ENCODE data around the gene CHAMP1.
A peak's percentile ranks its signal among the peaks of the same experiment; 100 is the strongest.

CHAMP1 gene

GRCh38 chr13:114315074-114315785 lies 927 bp downstream of the CHAMP1 start:
- Histone ChIP-seq H2AFZ (ENCODE audit: low read length, unreplicated experiment) (no peak overlapping the region), H3K4me1 (ENCODE audit: control insufficient read depth, insufficient read depth, low read length, unreplicated experiment) (peaks cover 49% of the 10 kb centered on the region), H3K36me3 (ENCODE audit: insufficient read depth, low read length) (peaks cover 3% of the 10 kb centered on the region; the same call in 1 of the 2 replicates), H3K4me3 (ENCODE audit: low read depth, low read length) (peak overlapping the region; percentile 83), H3K79me2 (ENCODE audit: control insufficient read depth, insufficient read depth, low read length, unreplicated experiment) (peaks cover 56% of the 10 kb centered on the region), H3K27ac (ENCODE audit: low read depth, low read length) (peak overlapping the region; percentile 89), H3K27me3 (ENCODE audit: insufficient read depth, low read length) (no peaks in the 10 kb centered on the region)

- H3K4me3 ChIP-seq (ENCODE audit: low read depth, low read length) = no peak overlapping the region
- H3K27ac ChIP-seq (ENCODE audit: low read depth, low read length) = no peak overlapping the region
- H3K4me1 ChIP-seq (ENCODE audit: control insufficient read depth, insufficient read depth, low read length, unreplicated experiment) = peaks cover 29% of the 10 kb centered on the region
- H2AFZ ChIP-seq (ENCODE audit: low read length, unreplicated experiment) = no peak overlapping the region
- H3K27me3 ChIP-seq (ENCODE audit: insufficient read depth, low read length) = no peaks in the 10 kb centered on the region
- H3K36me3 ChIP-seq (ENCODE audit: insufficient read depth, low read length) = peaks cover 31% of the 10 kb centered on the region
- peaks cover 71% of the 10 kb centered on the region for H3K79me2 ChIP-seq (ENCODE audit: control insufficient read depth, insufficient read depth, low read length, unreplicated experiment)
These were observed 4.3 kb downstream of the CHAMP1 start for GRCh38 chr13:114318624-114319023.

- H3K27me3 ChIP-seq (ENCODE audit: insufficient read depth, low read length) = no peaks in the 10 kb centered on the region
- peaks cover 71% of the 10 kb centered on the region for H3K79me2 ChIP-seq (ENCODE audit: control insufficient read depth, insufficient read depth, low read length, unreplicated experiment)
- no peak overlapping the region for H2AFZ ChIP-seq (ENCODE audit: low read length, unreplicated experiment)
- H3K4me3 ChIP-seq (ENCODE audit: low read depth, low read length) = no peak overlapping the region
- H3K27ac ChIP-seq (ENCODE audit: low read depth, low read length) = peak overlapping the region; percentile 31
- peaks cover 27% of the 10 kb centered on the region for H3K4me1 ChIP-seq (ENCODE audit: control insufficient read depth, insufficient read depth, low read length, unreplicated experiment)
- H3K36me3 ChIP-seq (ENCODE audit: insufficient read depth, low read length) = peaks cover 40% of the 10 kb centered on the region
These were observed 5.2 kb downstream of the CHAMP1 start for GRCh38 chr13:114319441-114319913.

DNA sequence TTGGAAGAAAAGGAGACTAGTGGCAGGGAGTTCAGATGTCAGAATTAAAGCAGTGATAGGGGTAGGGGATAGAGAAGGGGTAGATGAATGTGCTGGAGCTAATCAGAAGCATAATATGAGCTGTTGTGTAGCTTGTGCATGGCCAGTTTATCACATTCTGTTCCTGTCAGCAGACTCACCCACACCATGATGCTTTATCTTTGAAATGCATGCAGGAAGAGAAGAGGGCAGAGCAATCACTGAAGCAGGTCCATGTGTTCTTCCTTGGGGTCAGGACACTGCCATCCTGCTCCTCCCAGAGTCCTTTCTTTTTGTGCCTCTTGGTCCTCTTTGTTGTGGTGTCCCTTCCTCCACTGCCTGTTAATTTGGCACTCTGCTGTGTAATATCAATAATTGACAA lies 5.8 kb downstream of the CHAMP1 start:
- Histone ChIP-seq H2AFZ (ENCODE audit: low read length, unreplicated experiment) (no peak overlapping the region), H3K4me1 (ENCODE audit: control insufficient read depth, insufficient read depth, low read length, unreplicated experiment) (peaks cover 27% of the 10 kb centered on the region), H3K36me3 (ENCODE audit: insufficient read depth, low read length) (peaks cover 45% of the 10 kb centered on the region), H3K27ac (ENCODE audit: low read depth, low read length) (no peak overlapping the region), H3K27me3 (ENCODE audit: insufficient read depth, low read length) (no peaks in the 10 kb centered on the region), H3K4me3 (ENCODE audit: low read depth, low read length) (no peak overlapping the region), H3K79me2 (ENCODE audit: control insufficient read depth, insufficient read depth, low read length, unreplicated experiment) (peaks cover 71% of the 10 kb centered on the region)

DNA sequence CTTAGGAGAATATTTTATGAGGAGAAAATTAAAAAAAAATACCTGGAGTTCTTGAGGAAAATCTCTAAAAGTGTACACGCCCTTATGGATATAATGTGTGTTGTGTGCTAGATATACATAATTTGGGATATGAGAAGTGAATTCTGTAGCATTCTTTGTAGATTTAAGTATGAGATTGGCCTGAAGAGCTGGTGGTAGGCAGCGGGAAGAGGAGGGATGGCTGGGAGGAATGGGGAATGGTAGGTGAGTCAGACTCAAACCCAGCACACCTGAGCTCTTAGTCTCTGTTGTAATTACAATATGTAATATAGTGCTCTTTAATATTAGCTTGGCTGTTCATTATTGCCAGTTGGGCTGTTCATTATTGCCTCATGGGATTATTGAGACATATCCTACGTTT lies 7.0 kb downstream of the CHAMP1 start:
- Histone ChIP-seq H3K79me2 (ENCODE audit: control insufficient read depth, insufficient read depth, low read length, unreplicated experiment) (peaks cover 62% of the 10 kb centered on the region), H3K27ac (ENCODE audit: low read depth, low read length) (no peak overlapping the region), H3K4me1 (ENCODE audit: control insufficient read depth, insufficient read depth, low read length, unreplicated experiment) (peaks cover 27% of the 10 kb centered on the region), H3K4me3 (ENCODE audit: low read depth, low read length) (no peak overlapping the region), H2AFZ (ENCODE audit: low read length, unreplicated experiment) (no peak overlapping the region), H3K27me3 (ENCODE audit: insufficient read depth, low read length) (no peaks in the 10 kb centered on the region), H3K36me3 (ENCODE audit: insufficient read depth, low read length) (peaks cover 57% of the 10 kb centered on the region)

DNA sequence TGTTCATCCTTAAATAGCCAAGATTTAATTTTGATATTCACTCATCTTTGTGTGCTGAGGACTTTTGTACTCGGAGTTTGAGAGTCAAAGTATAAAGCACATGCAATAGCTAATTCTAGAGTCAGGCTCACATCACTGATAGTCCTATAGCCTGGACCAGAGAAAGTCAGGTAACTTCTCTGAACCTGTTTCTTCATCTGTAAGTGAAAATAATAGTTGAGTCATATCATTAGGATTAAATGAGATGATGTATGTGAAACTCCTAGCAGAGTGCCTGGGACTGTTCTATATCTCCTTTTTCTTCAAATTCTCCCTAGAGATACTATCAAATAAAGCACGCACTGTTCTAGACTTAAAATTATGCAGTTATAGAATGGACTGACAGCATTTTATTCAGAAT lies 9.0 kb downstream of the CHAMP1 start:
- Histone ChIP-seq H3K27me3 (ENCODE audit: insufficient read depth, low read length) (no peaks in the 10 kb centered on the region), H3K4me1 (ENCODE audit: control insufficient read depth, insufficient read depth, low read length, unreplicated experiment) (peaks cover 14% of the 10 kb centered on the region), H2AFZ (ENCODE audit: low read length, unreplicated experiment) (no peak overlapping the region), H3K79me2 (ENCODE audit: control insufficient read depth, insufficient read depth, low read length, unreplicated experiment) (peaks cover 43% of the 10 kb centered on the region), H3K4me3 (ENCODE audit: low read depth, low read length) (no peak overlapping the region), H3K27ac (ENCODE audit: low read depth, low read length) (no peak overlapping the region), H3K36me3 (ENCODE audit: insufficient read depth, low read length) (peaks cover 57% of the 10 kb centered on the region)

- H2AFZ ChIP-seq (ENCODE audit: low read length, unreplicated experiment) = no peak overlapping the region
- no peaks in the 10 kb centered on the region for H3K27me3 ChIP-seq (ENCODE audit: insufficient read depth, low read length)
- H3K36me3 ChIP-seq (ENCODE audit: insufficient read depth, low read length) = peaks cover 57% of the 10 kb centered on the region
- H3K27ac ChIP-seq (ENCODE audit: low read depth, low read length) = no peak overlapping the region
- H3K4me3 ChIP-seq (ENCODE audit: low read depth, low read length) = no peak overlapping the region
- H3K79me2 ChIP-seq (ENCODE audit: control insufficient read depth, insufficient read depth, low read length, unreplicated experiment) = peaks cover 35% of the 10 kb centered on the region
- H3K4me1 ChIP-seq (ENCODE audit: control insufficient read depth, insufficient read depth, low read length, unreplicated experiment) = peaks cover 7% of the 10 kb centered on the region
These were observed 10.0 kb downstream of the CHAMP1 start for GRCh38 chr13:114324334-114324733.

DNA sequence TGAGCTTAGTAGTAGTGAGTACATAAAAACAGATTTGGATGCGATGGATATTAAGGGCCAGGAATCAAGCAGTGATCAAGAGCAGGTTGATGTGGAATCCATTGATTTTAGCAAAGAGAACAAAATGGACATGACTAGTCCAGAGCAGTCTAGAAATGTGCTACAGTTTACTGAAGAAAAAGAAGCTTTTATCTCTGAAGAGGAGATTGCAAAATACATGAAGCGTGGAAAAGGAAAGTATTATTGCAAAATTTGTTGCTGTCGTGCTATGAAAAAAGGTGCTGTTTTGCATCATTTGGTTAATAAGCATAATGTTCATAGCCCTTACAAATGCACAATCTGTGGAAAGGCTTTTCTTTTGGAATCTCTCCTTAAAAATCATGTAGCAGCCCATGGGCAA lies 11.4 kb downstream of the CHAMP1 start:
- Histone ChIP-seq H3K4me3 (ENCODE audit: low read depth, low read length) (no peak overlapping the region), H3K36me3 (ENCODE audit: insufficient read depth, low read length) (peaks cover 52% of the 10 kb centered on the region), H3K27ac (ENCODE audit: low read depth, low read length) (no peak overlapping the region), H2AFZ (ENCODE audit: low read length, unreplicated experiment) (no peak overlapping the region), H3K4me1 (ENCODE audit: control insufficient read depth, insufficient read depth, low read length, unreplicated experiment) (no peaks in the 10 kb centered on the region), H3K79me2 (ENCODE audit: control insufficient read depth, insufficient read depth, low read length, unreplicated experiment) (peaks cover 23% of the 10 kb centered on the region), H3K27me3 (ENCODE audit: insufficient read depth, low read length) (no peaks in the 10 kb centered on the region)

DNA sequence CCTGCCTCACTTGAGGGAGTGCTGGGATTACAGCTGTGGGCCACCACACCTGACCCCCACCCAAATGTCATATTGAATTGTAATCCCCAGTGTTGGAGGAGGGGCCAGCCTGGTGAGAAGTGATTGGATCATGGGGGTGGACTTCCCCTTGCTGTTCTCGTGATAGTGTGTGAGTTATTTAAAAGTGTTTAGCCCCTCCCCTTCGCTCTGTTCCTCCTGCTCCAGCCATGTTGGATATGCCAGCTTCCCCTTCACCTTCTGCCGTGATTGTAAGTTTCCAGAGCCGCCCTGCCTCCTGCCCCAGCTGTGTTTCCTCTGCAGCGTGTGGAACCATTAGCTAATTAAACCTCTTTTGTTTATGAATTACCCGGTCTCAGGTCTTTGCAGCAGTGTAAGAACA lies 13.7 kb downstream of the CHAMP1 start:
- H3K79me2 ChIP-seq (ENCODE audit: control insufficient read depth, insufficient read depth, low read length, unreplicated experiment) = peaks cover 10% of the 10 kb centered on the region
- H3K4me1 ChIP-seq (ENCODE audit: control insufficient read depth, insufficient read depth, low read length, unreplicated experiment) = no peaks in the 10 kb centered on the region
- no peak overlapping the region for H3K27ac ChIP-seq (ENCODE audit: low read depth, low read length)
- peaks cover 32% of the 10 kb centered on the region for H3K36me3 ChIP-seq (ENCODE audit: insufficient read depth, low read length)
- no peak overlapping the region for H3K4me3 ChIP-seq (ENCODE audit: low read depth, low read length)
- no peak overlapping the region for H2AFZ ChIP-seq (ENCODE audit: low read length, unreplicated experiment)
- no peaks in the 10 kb centered on the region for H3K27me3 ChIP-seq (ENCODE audit: insufficient read depth, low read length)

- Histone ChIP-seq H3K79me2 (ENCODE audit: control insufficient read depth, insufficient read depth, low read length, unreplicated experiment) (peaks cover 10% of the 10 kb centered on the region), H3K4me3 (ENCODE audit: low read depth, low read length) (no peak overlapping the region), H3K36me3 (ENCODE audit: insufficient read depth, low read length) (peaks cover 27% of the 10 kb centered on the region), H3K27me3 (ENCODE audit: insufficient read depth, low read length) (no peaks in the 10 kb centered on the region), H3K4me1 (ENCODE audit: control insufficient read depth, insufficient read depth, low read length, unreplicated experiment) (no peaks in the 10 kb centered on the region), H3K27ac (ENCODE audit: low read depth, low read length) (no peak overlapping the region), H2AFZ (ENCODE audit: low read length, unreplicated experiment) (no peak overlapping the region)
These were observed 14.3 kb downstream of the CHAMP1 start for GRCh38 chr13:114328595-114328994.

DNA sequence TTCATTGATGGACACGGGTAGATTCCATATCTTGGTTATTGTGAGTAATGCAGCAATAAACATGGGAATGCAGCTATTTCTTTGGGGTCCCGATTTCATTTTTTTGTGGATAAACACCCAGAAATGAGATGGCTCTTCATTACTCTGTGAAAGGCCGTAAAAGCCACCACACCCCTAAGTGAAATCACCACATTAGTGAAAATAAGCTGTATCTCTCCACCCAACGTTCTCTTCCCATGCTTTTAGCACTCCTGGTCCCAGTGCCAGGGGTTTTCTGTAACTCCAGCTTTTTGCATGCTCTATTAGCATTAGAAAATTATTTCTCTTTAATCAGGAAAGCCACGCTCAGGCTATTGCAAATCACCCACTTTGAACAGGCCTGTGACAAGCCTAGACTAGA lies 15.8 kb downstream of the CHAMP1 start:
- Histone ChIP-seq H3K4me1 (ENCODE audit: control insufficient read depth, insufficient read depth, low read length, unreplicated experiment) (no peaks in the 10 kb centered on the region), H2AFZ (ENCODE audit: low read length, unreplicated experiment) (no peak overlapping the region), H3K27ac (ENCODE audit: low read depth, low read length) (no peak overlapping the region), H3K36me3 (ENCODE audit: insufficient read depth, low read length) (peaks cover 12% of the 10 kb centered on the region; the same call in 1 of the 2 replicates), H3K79me2 (ENCODE audit: control insufficient read depth, insufficient read depth, low read length, unreplicated experiment) (peaks cover 4% of the 10 kb centered on the region), H3K27me3 (ENCODE audit: insufficient read depth, low read length) (no peaks in the 10 kb centered on the region), H3K4me3 (ENCODE audit: low read depth, low read length) (no peak overlapping the region)
